ENCODE measurements around the gene AKAP8. TPM values are rescaled to one million over a fixed set of nuclear protein-coding genes. Genes with fewer than 3 reads are reported as not detected.
"Not testable (repeated sequence)": the region's sequence is repeated elsewhere in the genome, so short reads cannot be mapped to it uniquely, and the experiment has no call there.

The AKAP8 gene
- total RNA-seq, 2 donors from 2014 or later = 18.7 to 54.9 TPM

DNA sequence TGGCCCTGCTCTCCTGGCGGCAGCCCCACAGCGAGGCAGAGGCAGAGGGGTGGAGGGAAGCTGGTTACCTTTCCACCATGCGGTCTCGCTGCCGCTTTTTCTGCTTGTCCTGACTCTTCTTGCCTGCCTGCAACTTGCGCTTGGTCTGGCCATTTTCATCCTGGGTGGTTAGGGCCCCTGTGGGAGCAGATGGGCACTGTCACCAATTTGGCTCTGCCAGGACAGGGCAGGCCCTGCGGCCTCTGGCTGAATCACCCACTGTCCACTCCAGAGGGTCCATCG is 19.6 kb upstream of the AKAP8 start:
- H3K4me3 ChIP-seq = no peak overlapping the region
- DNase-seq (ENCODE audit: low spot score) (no peak), ATAC-seq (ENCODE audit: insufficient number of reproducible peaks, low FRiP score, low read depth) (no peak)
- peaks cover 74% of the 10 kb centered on the region for H3K36me3 ChIP-seq
- H3K4me1 ChIP-seq (ENCODE audit: control insufficient read depth in 1 of 2, low read depth in 2 of 2) = peaks cover 13 to 28% of the 10 kb centered on the region in 2 donors
- no peaks in the 10 kb centered on the region for H3K27me3 ChIP-seq (replicated peaks; ENCODE audit: insufficient read depth)
- H3K9me3 ChIP-seq = no peaks in the 10 kb centered on the region
- TF ChIP-seq, protein P1, sequence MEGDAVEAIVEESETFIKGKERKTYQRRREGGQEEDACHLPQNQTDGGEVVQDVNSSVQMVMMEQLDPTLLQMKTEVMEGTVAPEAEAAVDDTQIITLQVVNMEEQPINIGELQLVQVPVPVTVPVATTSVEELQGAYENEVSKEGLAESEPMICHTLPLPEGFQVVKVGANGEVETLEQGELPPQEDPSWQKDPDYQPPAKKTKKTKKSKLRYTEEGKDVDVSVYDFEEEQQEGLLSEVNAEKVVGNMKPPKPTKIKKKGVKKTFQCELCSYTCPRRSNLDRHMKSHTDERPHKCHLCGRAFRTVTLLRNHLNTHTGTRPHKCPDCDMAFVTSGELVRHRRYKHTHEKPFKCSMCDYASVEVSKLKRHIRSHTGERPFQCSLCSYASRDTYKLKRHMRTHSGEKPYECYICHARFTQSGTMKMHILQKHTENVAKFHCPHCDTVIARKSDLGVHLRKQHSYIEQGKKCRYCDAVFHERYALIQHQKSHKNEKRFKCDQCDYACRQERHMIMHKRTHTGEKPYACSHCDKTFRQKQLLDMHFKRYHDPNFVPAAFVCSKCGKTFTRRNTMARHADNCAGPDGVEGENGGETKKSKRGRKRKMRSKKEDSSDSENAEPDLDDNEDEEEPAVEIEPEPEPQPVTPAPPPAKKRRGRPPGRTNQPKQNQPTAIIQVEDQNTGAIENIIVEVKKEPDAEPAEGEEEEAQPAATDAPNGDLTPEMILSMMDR (IDR thresholded peaks at IDR 0.05) = no peak
- H3K27ac ChIP-seq = no peak overlapping the region

DNA sequence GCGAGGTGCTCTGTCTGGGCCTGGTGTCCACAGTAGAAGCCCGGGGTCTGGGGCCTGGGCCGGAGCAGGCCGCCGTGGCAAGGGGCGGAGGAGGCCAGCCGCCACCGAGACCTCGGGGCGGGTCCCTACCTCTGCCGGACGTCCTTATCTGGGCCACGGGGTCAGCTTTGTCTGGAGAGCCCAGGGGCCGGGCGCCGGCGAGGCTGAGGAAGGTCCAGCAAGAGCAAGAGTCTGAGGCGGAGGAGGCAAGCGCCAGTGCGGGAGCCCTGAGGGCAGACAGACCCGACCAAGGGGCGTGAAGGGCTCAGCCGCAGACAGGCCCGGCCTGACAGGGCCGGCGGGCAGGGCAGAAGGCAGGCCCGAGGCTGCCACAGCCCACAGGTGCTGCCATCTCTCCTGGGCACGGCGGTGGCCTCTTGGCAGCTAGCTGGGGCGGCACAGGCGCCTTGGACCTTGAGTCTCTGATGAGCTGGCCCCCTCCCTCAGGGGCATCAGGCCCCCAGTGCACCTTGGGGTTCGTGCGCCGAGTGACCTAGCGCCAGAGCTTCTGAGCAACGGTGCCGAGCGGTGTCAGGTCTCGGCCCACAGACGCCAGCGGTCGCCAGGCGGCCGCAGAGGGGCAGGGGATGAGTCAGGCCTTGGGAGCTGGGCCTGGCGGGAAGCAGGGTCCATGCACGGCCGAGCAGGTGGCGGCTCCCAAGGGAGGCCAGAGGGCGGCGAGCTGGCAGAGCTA is 19.1 kb upstream of the AKAP8 start:
- Histone ChIP-seq H3K4me1 (ENCODE audit: control insufficient read depth in 1 of 2, low read depth in 2 of 2) (peaks cover 9 to 23% of the 10 kb centered on the region in 2 donors), H3K27ac (no peak overlapping the region), H3K4me3 (no peak overlapping the region), H3K9me3 (no peaks in the 10 kb centered on the region), H3K36me3 (peaks cover 77% of the 10 kb centered on the region), H3K27me3 (replicated peaks; ENCODE audit: insufficient read depth) (no peaks in the 10 kb centered on the region)
- ATAC-seq (ENCODE audit: insufficient number of reproducible peaks, low FRiP score, low read depth) = no peak
- no peak for DNase-seq (ENCODE audit: low spot score)
- TF ChIP-seq, protein P1 (IDR thresholded peaks at IDR 0.05) = no peak

DNA sequence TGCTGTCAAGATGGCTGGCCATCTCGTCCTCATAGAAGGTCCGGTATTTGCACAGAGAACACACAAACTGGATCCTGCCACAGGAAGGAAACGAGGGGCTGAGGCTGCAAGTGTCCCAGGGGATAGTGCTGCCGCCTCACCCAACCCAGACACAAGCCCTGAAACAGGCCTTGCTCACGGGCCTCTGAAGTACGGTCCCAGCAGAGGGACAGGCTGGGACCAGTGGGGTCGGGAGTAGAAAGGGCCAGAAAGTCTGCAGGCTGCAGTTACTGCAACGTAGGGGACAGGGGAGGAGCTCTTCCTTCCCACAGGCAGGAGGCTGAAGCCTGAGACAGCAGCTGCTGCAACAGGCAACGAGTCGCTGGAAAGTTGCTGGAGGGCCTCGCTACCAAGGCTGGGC is 18.2 kb upstream of the AKAP8 start:
- Histone ChIP-seq H3K27ac (no peak overlapping the region), H3K36me3 (peaks cover 77% of the 10 kb centered on the region), H3K9me3 (no peaks in the 10 kb centered on the region), H3K4me3 (no peak overlapping the region), H3K4me1 (ENCODE audit: control insufficient read depth in 1 of 2, low read depth in 2 of 2) (peaks cover 6 to 14% of the 10 kb centered on the region in 2 donors), H3K27me3 (replicated peaks; ENCODE audit: insufficient read depth) (no peaks in the 10 kb centered on the region)
- TF ChIP-seq, protein P1 (IDR thresholded peaks at IDR 0.05) = no peak
- no peak for ATAC-seq (ENCODE audit: insufficient number of reproducible peaks, low FRiP score, low read depth)
- no peak for DNase-seq (ENCODE audit: low spot score)

DNA sequence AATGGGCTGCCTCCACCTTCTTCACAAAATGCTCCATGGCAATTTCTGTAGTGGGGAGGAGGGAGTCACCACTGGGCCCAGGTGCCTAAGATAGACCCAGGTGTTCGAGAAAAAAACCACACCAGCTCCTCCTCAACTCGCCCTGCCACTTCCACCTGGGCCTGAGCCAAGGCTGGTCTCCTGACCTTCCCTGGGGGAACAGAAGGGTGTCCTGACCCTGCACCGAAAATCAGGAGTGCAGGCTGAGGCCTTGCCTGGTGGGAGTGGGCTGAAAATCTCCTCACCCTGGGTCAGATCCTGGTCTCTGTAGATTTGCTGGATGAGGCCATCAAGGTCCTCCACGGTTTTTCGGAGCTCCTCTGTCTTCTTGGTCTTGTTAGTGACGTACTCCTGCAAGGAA is 17.6 kb upstream of the AKAP8 start:
- H3K27ac ChIP-seq = no peak overlapping the region
- no peak overlapping the region for H3K4me3 ChIP-seq
- no peaks in the 10 kb centered on the region for H3K27me3 ChIP-seq (replicated peaks; ENCODE audit: insufficient read depth)
- DNase-seq (ENCODE audit: low spot score) (no peak), ATAC-seq (ENCODE audit: insufficient number of reproducible peaks, low FRiP score, low read depth) (no peak)
- H3K9me3 ChIP-seq = no peaks in the 10 kb centered on the region
- peaks cover 4 to 8% of the 10 kb centered on the region in 2 donors for H3K4me1 ChIP-seq (ENCODE audit: control insufficient read depth in 1 of 2, low read depth in 2 of 2)
- TF ChIP-seq, protein P1 (IDR thresholded peaks at IDR 0.05) = no peak
- peaks cover 77% of the 10 kb centered on the region for H3K36me3 ChIP-seq

DNA sequence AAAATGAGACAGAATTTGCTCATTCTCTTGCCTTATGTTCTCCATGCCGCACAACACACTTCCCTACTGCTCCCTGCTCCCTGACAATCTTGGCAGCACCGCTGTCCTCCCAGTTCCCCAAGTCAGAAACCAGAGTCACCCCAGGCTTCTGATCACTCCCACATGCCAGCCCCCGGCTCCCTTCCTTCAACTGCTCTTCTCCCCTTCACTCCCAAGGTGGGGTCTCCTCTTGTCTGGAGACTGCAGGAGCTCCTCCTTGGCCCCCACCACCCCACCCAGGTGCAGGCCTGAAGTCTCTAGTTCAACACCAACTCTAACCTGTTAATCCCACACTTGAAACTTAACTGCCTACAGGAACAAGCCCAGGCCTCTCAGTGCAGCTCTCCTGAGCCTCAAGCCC is 16.8 kb upstream of the AKAP8 start:
- H3K36me3 ChIP-seq = peaks cover 78% of the 10 kb centered on the region
- H3K27ac ChIP-seq = peak overlapping the region in 1 of 2 donors; percentile 13
- ATAC-seq (ENCODE audit: insufficient number of reproducible peaks, low FRiP score, low read depth) = no peak
- H3K4me1 ChIP-seq (ENCODE audit: control insufficient read depth in 1 of 2, low read depth in 2 of 2) = peaks cover 0 to under 1% of the 10 kb centered on the region in 2 donors
- DNase-seq (ENCODE audit: low spot score) = no peak
- no peaks in the 10 kb centered on the region for H3K27me3 ChIP-seq (replicated peaks; ENCODE audit: insufficient read depth)
- no peak overlapping the region for H3K4me3 ChIP-seq
- H3K9me3 ChIP-seq = no peaks in the 10 kb centered on the region
- TF ChIP-seq, protein P1 (IDR thresholded peaks at IDR 0.05) = no peak

DNA sequence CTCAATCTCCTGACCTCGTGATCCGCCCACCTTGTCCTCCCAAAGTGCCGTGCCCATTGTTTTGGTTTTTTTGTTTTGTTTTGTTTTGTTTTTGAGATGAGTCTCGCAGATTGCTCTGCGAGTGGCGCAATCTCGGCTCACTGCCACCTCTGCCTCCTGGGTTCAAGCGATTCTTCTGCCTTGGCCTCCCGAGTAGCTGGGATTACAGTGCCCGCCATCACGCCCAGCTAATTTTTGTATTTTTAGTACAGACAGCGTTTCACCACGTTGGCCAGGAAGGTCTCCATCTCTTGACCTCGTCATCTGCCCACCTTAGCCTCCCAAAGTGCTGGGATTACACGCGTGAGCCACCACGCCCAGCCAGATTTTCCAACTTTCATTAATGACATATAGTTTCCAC is 15.7 kb upstream of the AKAP8 start:
- not testable (repeated sequence) for H3K9me3 ChIP-seq; H3K4me1 ChIP-seq (ENCODE audit: control insufficient read depth in 1 of 2, low read depth in 2 of 2); DNase-seq (ENCODE audit: low spot score)

More for the DNA sequence above, 15.7 kb upstream of the AKAP8 start:
- peaks cover 70% of the 10 kb centered on the region for H3K36me3 ChIP-seq
- not testable (repeated sequence) for H3K27ac ChIP-seq; H3K4me3 ChIP-seq; ATAC-seq (ENCODE audit: insufficient number of reproducible peaks, low FRiP score, low read depth); H3K27me3 ChIP-seq (replicated peaks; ENCODE audit: insufficient read depth)
